Small intestine (tissue), 7 donors: ENCODE data around the gene MSI2. TPM values are rescaled to one million over a fixed set of nuclear protein-coding genes. Genes with fewer than 3 reads are reported as not detected.

Experiments used
- DNase-seq, 2 donors: peaks; one replicate each; pipeline versions ENCODE4 v3.0.0 to v3.0.0-alpha.2; 2013
- FAIRE-seq: peaks from 2 replicates; lab custom pipeline; 2012; peaks lifted over from hg19 to GRCh38; lab: Jason Lieb, UNC
- H3K27ac ChIP-seq, 3 donors: one replicate each; pipeline ENCODE4 v1.5.1; 2013; ENCODE audit warnings: low read length in 2 of 3, mild to moderate bottlenecking in 2 of 3, control low read depth in 1 of 3, inconsistent platforms in 1 of 3, low read depth in 1 of 3, moderate library complexity in 1 of 3
- H3K27me3 ChIP-seq, 3 donors: one replicate each; pipeline ENCODE4 v1.6.1; 2013; ENCODE audit warnings: low read length in 3 of 3, inconsistent platforms in 1 of 3; ENCODE audit not compliant: control insufficient read depth in 3 of 3, insufficient read depth in 3 of 3
- H3K36me3 ChIP-seq, 3 donors: one replicate each; pipeline ENCODE4 v1.6.1; 2013; ENCODE audit warnings: low read length in 3 of 3, inconsistent platforms in 1 of 3, low read depth in 1 of 3, mild to moderate bottlenecking in 1 of 3, moderate library complexity in 1 of 3; ENCODE audit not compliant: control insufficient read depth in 3 of 3, insufficient read depth in 2 of 3
- H3K4me1 ChIP-seq, 3 donors: one replicate each; pipeline ENCODE4 v1.6.1; 2013; ENCODE audit warnings: low read length in 2 of 3, inconsistent platforms in 1 of 3, low read depth in 1 of 3, mild to moderate bottlenecking in 1 of 3, moderate library complexity in 1 of 3; ENCODE audit not compliant: control insufficient read depth in 3 of 3, insufficient read depth in 2 of 3
- H3K4me3 ChIP-seq, 3 donors: one replicate each; pipeline ENCODE4 v1.5.1; 2013; ENCODE audit warnings: low read length in 3 of 3, control low read depth in 1 of 3, inconsistent platforms in 1 of 3, low read depth in 1 of 3, mild to moderate bottlenecking in 1 of 3, moderate library complexity in 1 of 3
- H3K9me3 ChIP-seq, 2 donors: one replicate each; pipeline ENCODE4 v1.6.1; 2013; ENCODE audit warnings: low read depth in 1 of 2, low read length in 1 of 2; ENCODE audit not compliant: control insufficient read depth in 2 of 2, insufficient read depth in 1 of 2
- WGBS, 3 donors: extraction: QIAGEN DNeasy Blood & Tissue Kit; methylation state at CpG; one replicate each; pipeline ENCODE4 v1.1.7; 2013; 5-methylcytosine and 5-hydroxymethylcytosine counted together
- polyA plus RNA-seq, 4 donors: library from polyadenylated mRNA; stranded (reverse) in 3 of 4; unstranded in 1 of 4; fragments of 200-250 nt in 3 of 4; fragments of 120-200 nt in 1 of 4; gene quantifications; one replicate each; pipeline versions ENCODE4 v1.2.1 to v1.2.3, GENCODE V29; 2013
- donor health status: healthy with polysubstance abuse.
- donor health status: control.
- donor health status: control.
- donor health status: Bipolar disorder and iron deficiency.
- donor health status: healthy.

MSI2 gene
- polyA plus RNA-seq, 4 donors: 5.1 to 49.4 (median 12.6) TPM

DNA sequence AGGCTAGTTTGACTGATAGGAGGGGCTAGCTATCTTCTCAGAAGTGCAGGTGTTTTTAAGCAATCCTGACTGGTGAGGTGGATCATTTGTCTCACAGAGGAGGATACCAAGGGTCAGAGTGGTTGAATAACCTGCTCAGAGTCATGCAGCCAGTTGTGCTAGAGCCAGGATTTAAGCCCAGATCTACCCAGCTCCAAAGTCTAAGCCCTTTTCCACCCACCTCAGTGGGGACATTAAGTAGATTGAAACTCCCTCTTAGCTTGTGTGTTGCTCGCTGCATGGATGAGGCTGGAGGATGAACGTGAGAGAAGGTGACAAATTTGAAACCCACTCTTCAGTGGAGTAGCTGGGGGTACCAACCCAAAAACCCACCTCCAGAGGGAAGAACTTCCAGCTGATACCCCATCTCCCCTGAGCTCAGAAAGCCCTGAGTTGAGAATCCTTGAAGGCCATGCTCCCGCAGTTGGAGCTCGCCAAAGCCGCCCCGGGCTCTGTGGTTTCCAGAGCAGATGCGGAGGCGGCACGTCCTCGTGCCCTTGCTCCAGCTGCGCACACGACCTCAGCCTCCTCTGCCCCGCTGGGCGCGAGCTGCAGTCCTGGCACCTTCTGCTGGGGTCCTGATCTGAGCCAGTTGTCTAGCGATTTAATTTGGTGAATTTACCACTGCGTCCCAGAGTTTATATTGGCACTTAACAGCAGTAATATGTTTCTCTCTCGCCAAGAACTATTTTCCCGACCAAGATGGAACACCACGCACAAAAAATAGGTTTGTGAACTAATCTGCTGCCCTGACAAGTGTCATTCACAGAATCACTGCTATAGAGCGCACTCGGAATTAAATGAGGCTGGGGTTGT is 329.2 kb downstream of the MSI2 start:
- no peaks in the 10 kb centered on the region for H3K4me1 ChIP-seq
- no peaks in the 10 kb centered on the region for H3K9me3 ChIP-seq
- no peak overlapping the region for H3K4me3 ChIP-seq
- no peak overlapping the region for H3K27ac ChIP-seq
- FAIRE-seq: no peak
- no peak for DNase-seq
- WGBS, 3 donors: 89 to 95% (median 92%) methylated on average over 22 of the region's 22 CpGs
- no peaks in the 10 kb centered on the region for H3K27me3 ChIP-seq
- H3K36me3 ChIP-seq: peaks cover 0 to 18% (median 0%) of the 10 kb centered on the region in 3 donors

- H3K27ac ChIP-seq: no peak overlapping the region
- no peak overlapping the region for H3K4me3 ChIP-seq
- no peaks in the 10 kb centered on the region for H3K9me3 ChIP-seq
- peaks cover 0 to 21% (median 0%) of the 10 kb centered on the region in 3 donors for H3K36me3 ChIP-seq
- FAIRE-seq: no peak
- H3K27me3 ChIP-seq: no peaks in the 10 kb centered on the region
- WGBS, 3 donors: 84 to 91% (median 86%) methylated on average over 5 of the region's 5 CpGs
- H3K4me1 ChIP-seq: no peaks in the 10 kb centered on the region
- DNase-seq: no peak
Observed at GRCh38 chr17:57586196-57586740, 329.9 kb downstream of the MSI2 start.

GRCh38 chr17:57586742-57587141 is 330.4 kb downstream of the MSI2 start:
- 91 to 92% (median 91%) methylated on average over 4 of the region's 4 CpGs for WGBS, 3 donors
- Histone ChIP-seq H3K27me3 (no peaks in the 10 kb centered on the region), H3K4me3 (no peak overlapping the region), H3K9me3 (no peaks in the 10 kb centered on the region), H3K27ac (no peak overlapping the region), H3K36me3 (peaks cover 0 to 19% (median 0%) of the 10 kb centered on the region in 3 donors), H3K4me1 (no peaks in the 10 kb centered on the region)
- no peak for FAIRE-seq
- DNase-seq: no peak

GRCh38 chr17:57587193-57587969 is 331.1 kb downstream of the MSI2 start:
- H3K36me3 ChIP-seq: peaks cover 0 to 19% (median 0%) of the 10 kb centered on the region in 3 donors
- no peak overlapping the region for H3K27ac ChIP-seq
- 93 to 94% (median 94%) methylated on average over 16 of the region's 16 CpGs for WGBS, 3 donors

GRCh38 chr17:57588086-57588485 is 331.8 kb downstream of the MSI2 start:
- DNase-seq: no peak
- Histone ChIP-seq H3K4me1 (no peaks in the 10 kb centered on the region), H3K36me3 (peaks cover 0 to 23% (median 0%) of the 10 kb centered on the region in 3 donors), H3K9me3 (no peaks in the 10 kb centered on the region), H3K4me3 (no peak overlapping the region), H3K27me3 (no peaks in the 10 kb centered on the region), H3K27ac (no peak overlapping the region)
- FAIRE-seq: no peak
- WGBS, 3 donors: 89 to 99% (median 97%) methylated on average over 5 of the region's 5 CpGs

More at GRCh38 chr17:57587193-57587969, 331.1 kb downstream of the MSI2 start:
- no peaks in the 10 kb centered on the region for H3K27me3 ChIP-seq
- no peaks in the 10 kb centered on the region for H3K4me1 ChIP-seq
- no peaks in the 10 kb centered on the region for H3K9me3 ChIP-seq
- no peak overlapping the region for H3K4me3 ChIP-seq
- FAIRE-seq: no peak
- no peak for DNase-seq

DNA sequence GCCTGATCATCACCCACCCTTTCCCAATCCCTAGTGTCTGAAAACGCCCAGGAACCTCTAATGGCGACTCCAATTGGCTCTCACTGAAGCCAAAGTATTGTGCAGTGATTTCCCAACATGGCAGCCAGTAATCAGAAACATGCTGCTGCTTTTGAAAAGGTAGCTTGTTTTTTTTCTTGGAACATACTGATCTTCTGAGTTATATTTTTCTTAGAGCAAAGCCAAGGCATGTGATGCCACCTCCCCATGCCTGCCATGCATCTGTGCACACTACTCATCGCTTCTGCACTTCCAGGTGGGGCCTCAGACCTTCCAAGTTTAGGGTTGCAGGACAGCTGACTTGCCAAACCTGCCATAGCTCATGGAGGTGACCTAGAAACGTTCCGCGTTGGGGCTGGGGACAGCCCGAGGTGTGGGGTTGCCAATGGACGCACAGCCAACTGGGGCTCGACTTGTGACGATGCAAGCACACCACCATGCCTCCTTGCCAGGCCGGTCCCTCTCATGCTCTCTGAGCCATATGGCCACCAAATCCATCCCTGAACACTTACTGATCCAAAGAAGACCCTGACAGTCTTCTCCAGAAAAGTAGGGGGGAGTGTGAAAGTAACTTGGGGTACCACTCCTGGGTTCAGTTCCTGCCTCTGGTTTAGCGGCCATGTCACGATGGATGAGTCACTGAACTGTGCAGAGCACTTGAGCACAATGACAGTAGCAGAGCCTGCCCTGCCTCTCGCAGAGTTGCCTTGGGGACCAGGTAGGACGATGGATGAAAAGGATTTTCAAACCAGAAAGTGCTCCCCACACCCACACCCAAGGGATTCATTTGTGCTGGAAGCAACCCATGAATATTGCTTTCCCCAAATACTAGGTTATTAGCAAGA is 333.1 kb downstream of the MSI2 start:
- no peaks in the 10 kb centered on the region for H3K27me3 ChIP-seq
- H3K9me3 ChIP-seq: peaks cover 0 to under 1% of the 10 kb centered on the region in 2 donors
- FAIRE-seq (no peak), DNase-seq (no peak)
- H3K36me3 ChIP-seq: peaks cover 0 to 24% (median 0%) of the 10 kb centered on the region in 3 donors
- no peak overlapping the region for H3K27ac ChIP-seq
- H3K4me1 ChIP-seq: no peaks in the 10 kb centered on the region
- WGBS, 3 donors: 93 to 97% (median 94%) methylated on average over 15 of the region's 15 CpGs
- H3K4me3 ChIP-seq: no peak overlapping the region

GRCh38 chr17:57593739-57594462 is 337.6 kb downstream of the MSI2 start:
- no peak for FAIRE-seq
- H3K36me3 ChIP-seq: peaks cover 0 to 40% (median 0%) of the 10 kb centered on the region in 3 donors
- DNase-seq: no peak
- H3K4me1 ChIP-seq: no peaks in the 10 kb centered on the region
- no peaks in the 10 kb centered on the region for H3K27me3 ChIP-seq
- 95% methylated on average over 14 of the region's 14 CpGs for WGBS, 3 donors
- no peak overlapping the region for H3K4me3 ChIP-seq
- H3K27ac ChIP-seq: no peak overlapping the region
- H3K9me3 ChIP-seq: peaks cover 0 to 10% of the 10 kb centered on the region in 2 donors
